Measurements from ENCODE around the gene PCDH9. TPM values are rescaled to one million over a fixed set of nuclear protein-coding genes. Genes with fewer than 3 reads are reported as not detected.

Gene PCDH9
- total and polyA plus RNA-seq, 2 experiments from 2014 or later: 0.31 to 0.52 TPM

DNA sequence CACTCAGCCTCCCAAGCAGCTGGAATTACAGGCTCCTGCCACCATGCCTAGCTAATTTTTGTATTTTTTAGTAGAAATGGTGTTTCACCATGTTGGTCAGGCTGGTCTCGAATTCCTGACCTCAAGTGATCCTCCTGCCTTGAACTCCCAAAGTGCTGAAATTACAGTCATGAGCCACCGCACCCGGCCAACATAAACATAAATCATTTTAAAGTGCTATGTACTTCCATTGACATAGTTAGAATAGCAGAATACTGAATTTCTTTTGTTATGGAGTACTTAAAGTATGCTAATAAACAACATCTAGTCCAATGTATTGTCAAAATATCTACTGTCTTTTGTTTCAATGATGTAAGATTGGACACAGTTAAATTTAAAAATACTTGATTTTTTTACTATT lies 539.0 kb downstream of the PCDH9 start (continued):
- TF ChIP-seq JUNB (IDR thresholded peaks at IDR 0.05; ENCODE audit: unreplicated experiment): no peak
- TF ChIP-seq, protein P1, sequence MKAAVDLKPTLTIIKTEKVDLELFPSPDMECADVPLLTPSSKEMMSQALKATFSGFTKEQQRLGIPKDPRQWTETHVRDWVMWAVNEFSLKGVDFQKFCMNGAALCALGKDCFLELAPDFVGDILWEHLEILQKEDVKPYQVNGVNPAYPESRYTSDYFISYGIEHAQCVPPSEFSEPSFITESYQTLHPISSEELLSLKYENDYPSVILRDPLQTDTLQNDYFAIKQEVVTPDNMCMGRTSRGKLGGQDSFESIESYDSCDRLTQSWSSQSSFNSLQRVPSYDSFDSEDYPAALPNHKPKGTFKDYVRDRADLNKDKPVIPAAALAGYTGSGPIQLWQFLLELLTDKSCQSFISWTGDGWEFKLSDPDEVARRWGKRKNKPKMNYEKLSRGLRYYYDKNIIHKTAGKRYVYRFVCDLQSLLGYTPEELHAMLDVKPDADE (IDR thresholded peaks at IDR 0.05): no peak
- TF ChIP-seq, protein P2, sequence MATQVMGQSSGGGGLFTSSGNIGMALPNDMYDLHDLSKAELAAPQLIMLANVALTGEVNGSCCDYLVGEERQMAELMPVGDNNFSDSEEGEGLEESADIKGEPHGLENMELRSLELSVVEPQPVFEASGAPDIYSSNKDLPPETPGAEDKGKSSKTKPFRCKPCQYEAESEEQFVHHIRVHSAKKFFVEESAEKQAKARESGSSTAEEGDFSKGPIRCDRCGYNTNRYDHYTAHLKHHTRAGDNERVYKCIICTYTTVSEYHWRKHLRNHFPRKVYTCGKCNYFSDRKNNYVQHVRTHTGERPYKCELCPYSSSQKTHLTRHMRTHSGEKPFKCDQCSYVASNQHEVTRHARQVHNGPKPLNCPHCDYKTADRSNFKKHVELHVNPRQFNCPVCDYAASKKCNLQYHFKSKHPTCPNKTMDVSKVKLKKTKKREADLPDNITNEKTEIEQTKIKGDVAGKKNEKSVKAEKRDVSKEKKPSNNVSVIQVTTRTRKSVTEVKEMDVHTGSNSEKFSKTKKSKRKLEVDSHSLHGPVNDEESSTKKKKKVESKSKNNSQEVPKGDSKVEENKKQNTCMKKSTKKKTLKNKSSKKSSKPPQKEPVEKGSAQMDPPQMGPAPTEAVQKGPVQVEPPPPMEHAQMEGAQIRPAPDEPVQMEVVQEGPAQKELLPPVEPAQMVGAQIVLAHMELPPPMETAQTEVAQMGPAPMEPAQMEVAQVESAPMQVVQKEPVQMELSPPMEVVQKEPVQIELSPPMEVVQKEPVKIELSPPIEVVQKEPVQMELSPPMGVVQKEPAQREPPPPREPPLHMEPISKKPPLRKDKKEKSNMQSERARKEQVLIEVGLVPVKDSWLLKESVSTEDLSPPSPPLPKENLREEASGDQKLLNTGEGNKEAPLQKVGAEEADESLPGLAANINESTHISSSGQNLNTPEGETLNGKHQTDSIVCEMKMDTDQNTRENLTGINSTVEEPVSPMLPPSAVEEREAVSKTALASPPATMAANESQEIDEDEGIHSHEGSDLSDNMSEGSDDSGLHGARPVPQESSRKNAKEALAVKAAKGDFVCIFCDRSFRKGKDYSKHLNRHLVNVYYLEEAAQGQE (IDR thresholded peaks at IDR 0.05; ENCODE audit: unreplicated experiment): no peak
- TF ChIP-seq, protein P3, sequence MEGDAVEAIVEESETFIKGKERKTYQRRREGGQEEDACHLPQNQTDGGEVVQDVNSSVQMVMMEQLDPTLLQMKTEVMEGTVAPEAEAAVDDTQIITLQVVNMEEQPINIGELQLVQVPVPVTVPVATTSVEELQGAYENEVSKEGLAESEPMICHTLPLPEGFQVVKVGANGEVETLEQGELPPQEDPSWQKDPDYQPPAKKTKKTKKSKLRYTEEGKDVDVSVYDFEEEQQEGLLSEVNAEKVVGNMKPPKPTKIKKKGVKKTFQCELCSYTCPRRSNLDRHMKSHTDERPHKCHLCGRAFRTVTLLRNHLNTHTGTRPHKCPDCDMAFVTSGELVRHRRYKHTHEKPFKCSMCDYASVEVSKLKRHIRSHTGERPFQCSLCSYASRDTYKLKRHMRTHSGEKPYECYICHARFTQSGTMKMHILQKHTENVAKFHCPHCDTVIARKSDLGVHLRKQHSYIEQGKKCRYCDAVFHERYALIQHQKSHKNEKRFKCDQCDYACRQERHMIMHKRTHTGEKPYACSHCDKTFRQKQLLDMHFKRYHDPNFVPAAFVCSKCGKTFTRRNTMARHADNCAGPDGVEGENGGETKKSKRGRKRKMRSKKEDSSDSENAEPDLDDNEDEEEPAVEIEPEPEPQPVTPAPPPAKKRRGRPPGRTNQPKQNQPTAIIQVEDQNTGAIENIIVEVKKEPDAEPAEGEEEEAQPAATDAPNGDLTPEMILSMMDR (conservative IDR thresholded peaks at IDR 0.05; ENCODE audit: low read depth in 2 of 2): no peak
- no peak for TF ChIP-seq CREB1 (CRISPR knock-in tag; IDR thresholded peaks at IDR 0.05; ENCODE audit: low read depth)
- TF ChIP-seq ZNF331 (CRISPR knock-in tag; IDR thresholded peaks at IDR 0.05; ENCODE audit: low read depth): no peak

DNA sequence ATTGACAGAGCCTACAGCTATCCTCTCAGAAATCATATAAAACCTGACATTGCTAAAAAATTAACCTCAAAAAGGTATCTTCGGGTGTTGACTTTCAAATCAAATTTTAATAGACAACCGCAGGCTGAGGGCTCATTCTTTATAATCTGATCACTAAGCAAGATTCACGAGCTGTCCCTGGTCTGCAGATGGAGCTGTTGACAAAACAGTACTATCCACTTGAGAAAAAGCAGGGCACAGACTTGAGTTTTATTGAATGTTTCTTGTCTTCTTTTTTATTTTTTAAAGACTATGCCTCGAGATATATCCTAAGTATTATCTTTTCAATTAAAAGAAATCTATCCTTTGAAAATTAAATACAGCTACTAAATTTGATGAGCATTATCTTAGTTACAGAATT lies 540.5 kb downstream of the PCDH9 start:
- no peaks in the 10 kb centered on the region for H3K36me3 ChIP-seq (ENCODE audit: insufficient read depth)
- H3K9me2 ChIP-seq (ENCODE audit: insufficient read depth): no peaks in the 10 kb centered on the region
- DNase-seq (ENCODE audit: low spot score) (peak; percentile 9), ATAC-seq (no peak)
- Mint-ChIP-seq H3K4me3 (no peak overlapping the region), H3K4me1 (no peaks in the 10 kb centered on the region), H3K27me3 (ENCODE audit: insufficient read depth, low read depth, poor library complexity) (no peaks in the 10 kb centered on the region), H3K36me3 (ENCODE audit: low read depth) (peaks cover 16% of the 10 kb centered on the region), H3K9me3 (peaks cover 20% of the 10 kb centered on the region), H3K27ac (no peak overlapping the region)
- H3K4me1 ChIP-seq (ENCODE audit: insufficient read depth): no peaks in the 10 kb centered on the region
- no peaks in the 10 kb centered on the region for H3K79me2 ChIP-seq (replicated peaks; ENCODE audit: insufficient read depth)
- H3F3A ChIP-seq (replicated peaks; ENCODE audit: low read depth): no peaks in the 10 kb centered on the region
- no peak overlapping the region for H3K4me3 ChIP-seq
- H4K20me1 ChIP-seq (replicated peaks; ENCODE audit: insufficient read depth): no peaks in the 10 kb centered on the region
- no peak overlapping the region for H3K4me2 ChIP-seq
- H2AFZ ChIP-seq: no peak overlapping the region
- no peak overlapping the region for H3K27ac ChIP-seq (ENCODE audit: low read depth)
- no peaks in the 10 kb centered on the region for H3K27me3 ChIP-seq (ENCODE audit: insufficient read depth)
- TF ChIP-seq STAT1 (IDR thresholded peaks at IDR 0.05; ENCODE audit: unreplicated experiment) (no peak), JUNB (IDR thresholded peaks at IDR 0.05; ENCODE audit: unreplicated experiment) (no peak), EZH2phosphoT487 (IDR thresholded peaks at IDR 0.05; ENCODE audit: unreplicated experiment) (no peak), NANOG (IDR thresholded peaks at IDR 0.05; ENCODE audit: borderline replicate concordance) (no peak)
- TF ChIP-seq, protein P3 (conservative IDR thresholded peaks at IDR 0.05; ENCODE audit: low read depth in 2 of 2): peak; percentile 28 to 59; a peak in 3 of 4 replicates
- TF ChIP-seq, protein P4, sequence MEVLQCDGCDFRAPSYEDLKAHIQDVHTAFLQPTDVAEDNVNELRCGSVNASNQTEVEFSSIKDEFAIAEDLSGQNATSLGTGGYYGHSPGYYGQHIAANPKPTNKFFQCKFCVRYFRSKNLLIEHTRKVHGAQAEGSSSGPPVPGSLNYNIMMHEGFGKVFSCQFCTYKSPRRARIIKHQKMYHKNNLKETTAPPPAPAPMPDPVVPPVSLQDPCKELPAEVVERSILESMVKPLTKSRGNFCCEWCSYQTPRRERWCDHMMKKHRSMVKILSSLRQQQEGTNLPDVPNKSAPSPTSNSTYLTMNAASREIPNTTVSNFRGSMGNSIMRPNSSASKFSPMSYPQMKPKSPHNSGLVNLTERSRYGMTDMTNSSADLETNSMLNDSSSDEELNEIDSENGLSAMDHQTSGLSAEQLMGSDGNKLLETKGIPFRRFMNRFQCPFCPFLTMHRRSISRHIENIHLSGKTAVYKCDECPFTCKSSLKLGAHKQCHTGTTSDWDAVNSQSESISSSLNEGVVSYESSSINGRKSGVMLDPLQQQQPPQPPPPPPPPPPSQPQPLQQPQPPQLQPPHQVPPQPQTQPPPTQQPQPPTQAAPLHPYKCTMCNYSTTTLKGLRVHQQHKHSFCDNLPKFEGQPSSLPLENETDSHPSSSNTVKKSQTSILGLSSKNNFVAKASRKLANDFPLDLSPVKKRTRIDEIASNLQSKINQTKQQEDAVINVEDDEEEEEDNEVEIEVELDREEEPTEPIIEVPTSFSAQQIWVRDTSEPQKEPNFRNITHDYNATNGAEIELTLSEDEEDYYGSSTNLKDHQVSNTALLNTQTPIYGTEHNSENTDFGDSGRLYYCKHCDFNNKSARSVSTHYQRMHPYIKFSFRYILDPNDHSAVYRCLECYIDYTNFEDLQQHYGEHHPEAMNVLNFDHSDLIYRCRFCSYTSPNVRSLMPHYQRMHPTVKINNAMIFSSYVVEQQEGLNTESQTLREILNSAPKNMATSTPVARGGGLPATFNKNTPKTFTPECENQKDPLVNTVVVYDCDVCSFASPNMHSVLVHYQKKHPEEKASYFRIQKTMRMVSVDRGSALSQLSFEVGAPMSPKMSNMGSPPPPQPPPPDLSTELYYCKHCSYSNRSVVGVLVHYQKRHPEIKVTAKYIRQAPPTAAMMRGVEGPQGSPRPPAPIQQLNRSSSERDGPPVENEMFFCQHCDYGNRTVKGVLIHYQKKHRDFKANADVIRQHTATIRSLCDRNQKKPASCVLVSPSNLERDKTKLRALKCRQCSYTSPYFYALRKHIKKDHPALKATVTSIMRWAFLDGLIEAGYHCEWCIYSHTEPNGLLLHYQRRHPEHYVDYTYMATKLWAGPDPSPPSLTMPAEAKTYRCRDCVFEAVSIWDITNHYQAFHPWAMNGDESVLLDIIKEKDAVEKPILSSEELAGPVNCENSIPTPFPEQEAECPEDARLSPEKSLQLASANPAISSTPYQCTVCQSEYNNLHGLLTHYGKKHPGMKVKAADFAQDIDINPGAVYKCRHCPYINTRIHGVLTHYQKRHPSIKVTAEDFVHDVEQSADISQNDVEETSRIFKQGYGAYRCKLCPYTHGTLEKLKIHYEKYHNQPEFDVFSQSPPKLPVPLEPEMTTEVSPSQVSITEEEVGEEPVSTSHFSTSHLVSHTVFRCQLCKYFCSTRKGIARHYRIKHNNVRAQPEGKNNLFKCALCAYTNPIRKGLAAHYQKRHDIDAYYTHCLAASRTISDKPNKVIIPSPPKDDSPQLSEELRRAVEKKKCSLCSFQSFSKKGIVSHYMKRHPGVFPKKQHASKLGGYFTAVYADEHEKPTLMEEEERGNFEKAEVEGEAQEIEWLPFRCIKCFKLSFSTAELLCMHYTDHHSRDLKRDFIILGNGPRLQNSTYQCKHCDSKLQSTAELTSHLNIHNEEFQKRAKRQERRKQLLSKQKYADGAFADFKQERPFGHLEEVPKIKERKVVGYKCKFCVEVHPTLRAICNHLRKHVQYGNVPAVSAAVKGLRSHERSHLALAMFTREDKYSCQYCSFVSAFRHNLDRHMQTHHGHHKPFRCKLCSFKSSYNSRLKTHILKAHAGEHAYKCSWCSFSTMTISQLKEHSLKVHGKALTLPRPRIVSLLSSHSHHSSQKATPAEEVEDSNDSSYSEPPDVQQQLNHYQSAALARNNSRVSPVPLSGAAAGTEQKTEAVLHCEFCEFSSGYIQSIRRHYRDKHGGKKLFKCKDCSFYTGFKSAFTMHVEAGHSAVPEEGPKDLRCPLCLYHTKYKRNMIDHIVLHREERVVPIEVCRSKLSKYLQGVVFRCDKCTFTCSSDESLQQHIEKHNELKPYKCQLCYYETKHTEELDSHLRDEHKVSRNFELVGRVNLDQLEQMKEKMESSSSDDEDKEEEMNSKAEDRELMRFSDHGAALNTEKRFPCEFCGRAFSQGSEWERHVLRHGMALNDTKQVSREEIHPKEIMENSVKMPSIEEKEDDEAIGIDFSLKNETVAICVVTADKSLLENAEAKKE (CRISPR knock-in tag; IDR thresholded peaks at IDR 0.05): no peak

All from GM23338 (cell line).